Lower lobe of right lung (tissue), 2 donors: ENCODE data around the gene MCM8. TPM values are rescaled to one million over a fixed set of nuclear protein-coding genes. Genes with fewer than 3 reads are reported as not detected.

Experiments used
- ATAC-seq, 2 donors: fragments of 200-7000 bp; cut with Tn5 transposase; one replicate each; pipeline ENCODE4 v1.9.1; 2020 to 2022; ENCODE audit warnings: mild to moderate bottlenecking in 2 of 2, moderate library complexity in 2 of 2
- DNase-seq: peaks from one replicate; pipeline ENCODE4 v3.0.0-alpha.2; 2020
- H3K27ac ChIP-seq: fragments of 200-600 bp; one replicate; pipeline ENCODE4 v1.8.0; 2022
- H3K27me3 ChIP-seq: fragments of 200-600 bp; one replicate; pipeline ENCODE4 v1.8.0; 2022; ENCODE audit warnings: low read depth
- H3K36me3 ChIP-seq: fragments of 200-600 bp; one replicate; pipeline ENCODE4 v1.8.0; 2022; ENCODE audit warnings: mild to moderate bottlenecking
- H3K4me1 ChIP-seq: fragments of 200-600 bp; one replicate; pipeline ENCODE4 v1.8.0; 2022
- H3K4me3 ChIP-seq: fragments of 200-600 bp; one replicate; pipeline ENCODE4 v1.8.0; 2022; ENCODE audit warnings: mild to moderate bottlenecking
- H3K9me3 ChIP-seq: fragments of 200-600 bp; one replicate; pipeline ENCODE4 v1.8.0; 2022
- intact Hi-C: fragments of 100-400 bp; cut with DNase I; formaldehyde crosslinking; loops from one replicate; pipeline ENCODE4 v1.11.0; 2022
- total RNA-seq: library from RNA; stranded (reverse); fragmentation: NEBNext Ultra II Directional; extraction: Animal tissue kit (Norgen Biotek cat#: 25700); gene quantifications from one replicate; pipeline ENCODE4 v1.2.1, GENCODE V29; 2021
- TF ChIP-seq, protein P1 (sequence below): fragments of 200-600 bp; IDR thresholded peaks from one replicate; pipeline ENCODE4 v1.8.0; 2022; ENCODE audit warnings: antibody characterized with exemption, mild to moderate bottlenecking
- donor health status: DM: no; HTN: yes; CAD: no; lungs with severe emphysema.

MCM8 gene
- total RNA-seq, 1 donor from 2014 or later = 6.0 TPM

DNA sequence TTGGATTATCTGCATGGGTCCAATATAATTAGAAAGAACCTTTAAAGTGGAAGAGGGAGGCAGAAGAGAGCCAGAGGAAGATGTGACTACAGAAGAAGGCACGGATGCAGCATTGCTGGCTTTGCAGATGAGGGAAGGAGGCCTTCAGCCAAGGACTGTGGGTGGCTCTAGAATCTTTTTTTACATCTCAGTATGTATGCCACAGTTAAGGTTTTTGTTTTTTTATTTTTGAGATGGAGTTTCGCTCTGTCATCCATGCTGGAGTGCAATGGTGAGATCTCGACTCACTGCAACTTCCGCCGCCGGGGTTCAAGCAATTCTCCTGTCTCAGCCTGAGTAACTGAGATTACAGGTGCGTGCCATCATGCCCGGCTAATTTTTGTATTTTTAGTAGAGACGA, 49.3 kb downstream of the MCM8 start:
- Histone ChIP-seq H3K36me3 (no peaks in the 10 kb centered on the region), H3K27ac (no peak overlapping the region), H3K27me3 (no peaks in the 10 kb centered on the region), H3K9me3 (no peaks in the 10 kb centered on the region), H3K4me1 (peaks cover under 1% of the 10 kb centered on the region), H3K4me3 (no peak overlapping the region)
- TF ChIP-seq, protein P1, sequence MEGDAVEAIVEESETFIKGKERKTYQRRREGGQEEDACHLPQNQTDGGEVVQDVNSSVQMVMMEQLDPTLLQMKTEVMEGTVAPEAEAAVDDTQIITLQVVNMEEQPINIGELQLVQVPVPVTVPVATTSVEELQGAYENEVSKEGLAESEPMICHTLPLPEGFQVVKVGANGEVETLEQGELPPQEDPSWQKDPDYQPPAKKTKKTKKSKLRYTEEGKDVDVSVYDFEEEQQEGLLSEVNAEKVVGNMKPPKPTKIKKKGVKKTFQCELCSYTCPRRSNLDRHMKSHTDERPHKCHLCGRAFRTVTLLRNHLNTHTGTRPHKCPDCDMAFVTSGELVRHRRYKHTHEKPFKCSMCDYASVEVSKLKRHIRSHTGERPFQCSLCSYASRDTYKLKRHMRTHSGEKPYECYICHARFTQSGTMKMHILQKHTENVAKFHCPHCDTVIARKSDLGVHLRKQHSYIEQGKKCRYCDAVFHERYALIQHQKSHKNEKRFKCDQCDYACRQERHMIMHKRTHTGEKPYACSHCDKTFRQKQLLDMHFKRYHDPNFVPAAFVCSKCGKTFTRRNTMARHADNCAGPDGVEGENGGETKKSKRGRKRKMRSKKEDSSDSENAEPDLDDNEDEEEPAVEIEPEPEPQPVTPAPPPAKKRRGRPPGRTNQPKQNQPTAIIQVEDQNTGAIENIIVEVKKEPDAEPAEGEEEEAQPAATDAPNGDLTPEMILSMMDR = no peak
- DNase-seq = no peak
- intact Hi-C loops = no loop called here
- no peak for ATAC-seq

DNA sequence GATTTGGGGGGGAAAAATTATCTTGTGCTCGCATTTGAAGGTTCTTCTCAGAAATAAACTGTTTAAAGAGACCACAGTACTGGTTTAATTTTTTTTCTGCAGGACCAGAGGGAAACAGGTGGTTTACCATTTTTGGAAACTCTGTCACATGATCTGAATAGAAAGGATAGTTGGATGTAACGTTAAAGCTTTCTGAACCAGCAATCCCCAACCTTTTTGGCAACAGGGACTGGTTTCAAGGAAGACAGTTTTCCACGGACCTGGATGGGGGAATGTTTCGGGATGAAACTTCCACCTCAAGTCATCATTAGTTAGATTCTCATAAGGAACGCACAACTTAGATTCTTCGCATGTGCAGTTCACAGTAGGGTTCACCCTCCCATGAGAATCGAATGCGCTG, 50.4 kb downstream of the MCM8 start:
- TF ChIP-seq, protein P1 = no peak
- ATAC-seq (no peak), DNase-seq (no peak)
- no peak overlapping the region for H3K4me3 ChIP-seq
- H3K36me3 ChIP-seq = no peaks in the 10 kb centered on the region
- H3K27ac ChIP-seq = no peak overlapping the region
- H3K9me3 ChIP-seq = no peaks in the 10 kb centered on the region
- H3K27me3 ChIP-seq = no peaks in the 10 kb centered on the region
- peaks cover 7% of the 10 kb centered on the region for H3K4me1 ChIP-seq
- intact Hi-C loops = no loop called here

DNA sequence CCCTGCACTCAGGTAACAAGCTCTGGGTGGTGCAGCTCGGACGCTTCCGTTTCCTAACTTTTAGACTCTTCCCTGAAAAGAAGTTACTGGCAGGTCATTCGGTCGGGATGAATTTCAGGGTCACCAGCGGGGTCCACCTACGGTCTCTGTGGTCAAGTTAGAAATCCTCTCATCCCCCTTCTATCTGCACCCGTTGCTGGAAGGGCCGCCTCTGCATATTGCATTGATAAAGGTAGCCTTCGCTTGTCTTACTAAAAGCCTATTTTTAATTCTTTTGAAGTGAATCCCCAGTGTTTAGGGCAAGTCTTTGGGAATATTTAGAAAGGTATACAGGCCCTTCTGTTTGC, 56.1 kb downstream of the MCM8 start:
- H3K27ac ChIP-seq = peak overlapping the region; percentile 90
- no peak for DNase-seq
- no peaks in the 10 kb centered on the region for H3K9me3 ChIP-seq
- TF ChIP-seq, protein P1 = no peak
- no peak for ATAC-seq
- H3K4me3 ChIP-seq = peak overlapping the region; percentile 88
- peaks cover 44% of the 10 kb centered on the region for H3K4me1 ChIP-seq
- H3K27me3 ChIP-seq = no peaks in the 10 kb centered on the region
- peaks cover 20% of the 10 kb centered on the region for H3K36me3 ChIP-seq
- intact Hi-C loops = no loop called here

DNA sequence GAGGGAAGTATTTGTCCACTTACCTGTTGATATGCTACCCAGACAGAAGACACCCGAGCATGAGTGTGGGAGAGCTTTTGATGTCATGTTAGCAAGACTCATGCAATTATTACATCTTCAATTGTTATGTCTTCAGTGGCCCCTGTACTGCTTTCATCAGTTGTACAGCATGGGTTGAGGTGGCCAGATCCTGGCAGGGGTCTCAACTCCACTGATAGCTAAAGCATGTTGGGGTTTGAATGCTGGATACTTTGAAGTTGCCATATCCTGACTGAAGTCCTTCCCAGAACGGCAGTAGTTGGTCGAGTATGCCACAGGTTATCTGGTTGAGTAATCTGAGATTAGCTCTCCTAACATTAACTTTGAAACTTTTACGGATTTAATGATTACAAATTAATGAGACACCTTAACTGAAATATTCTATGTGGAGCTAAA, 56.7 kb downstream of the MCM8 start:
- ATAC-seq (no peak), DNase-seq (no peak)
- no peaks in the 10 kb centered on the region for H3K9me3 ChIP-seq
- H3K27me3 ChIP-seq = no peaks in the 10 kb centered on the region
- intact Hi-C loops = no loop called here
- peak overlapping the region; percentile 88 for H3K4me3 ChIP-seq
- peak overlapping the region; percentile 90 for H3K27ac ChIP-seq
- TF ChIP-seq, protein P1 = no peak
- H3K4me1 ChIP-seq = peaks cover 44% of the 10 kb centered on the region
- H3K36me3 ChIP-seq = peaks cover 25% of the 10 kb centered on the region

DNA sequence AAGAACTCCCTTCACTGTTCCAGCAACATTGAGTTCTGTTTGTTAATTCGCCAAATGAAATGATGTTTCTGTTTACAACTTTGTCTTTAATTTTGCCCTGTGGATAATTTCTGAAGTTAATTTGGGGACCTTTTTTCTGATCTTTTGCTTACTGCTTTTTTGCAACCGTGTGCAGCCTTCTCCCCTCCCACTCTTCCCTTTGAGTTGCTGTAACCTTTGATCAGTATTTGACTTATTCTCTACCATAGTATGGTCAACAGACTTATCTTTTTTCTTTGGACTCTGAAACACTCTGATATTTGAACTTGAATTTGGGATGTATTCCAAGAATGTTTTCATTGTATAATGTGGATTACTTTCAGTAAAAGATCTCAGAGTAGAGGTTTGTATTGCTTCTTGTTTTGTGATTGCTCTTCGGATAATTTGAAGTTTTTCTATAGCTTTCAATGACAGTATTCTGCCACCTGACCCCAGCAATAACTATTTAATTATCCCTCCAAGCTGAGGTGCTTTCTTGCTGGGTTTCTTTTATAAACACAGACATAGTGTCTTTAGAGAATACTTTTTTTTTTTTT, 57.2 kb downstream of the MCM8 start:
- H3K4me1 ChIP-seq = peaks cover 44% of the 10 kb centered on the region
- H3K27ac ChIP-seq = peak overlapping the region; percentile 27
- H3K27me3 ChIP-seq = no peaks in the 10 kb centered on the region
- ATAC-seq (no peak), DNase-seq (no peak)
- TF ChIP-seq, protein P1 = no peak
- peaks cover 30% of the 10 kb centered on the region for H3K36me3 ChIP-seq
- H3K4me3 ChIP-seq = peak overlapping the region; percentile 88
- intact Hi-C loops = no loop called here
- no peaks in the 10 kb centered on the region for H3K9me3 ChIP-seq
